HG02943 (cell line): Measurements from ENCODE around the gene SIRT6.
"Not testable (repeated sequence)": the region's sequence is repeated elsewhere in the genome, so short reads cannot be mapped to it uniquely, and the experiment has no call there.

Experiments
- ATAC-seq: cut with Tn5 transposase; IDR thresholded peaks from one replicate; pipeline ENCODE4 v1.9.1; 2021; ENCODE audit warnings: mild to moderate bottlenecking, low read depth, moderate library complexity; ENCODE audit not compliant: unreplicated experiment

The SIRT6 gene

GRCh38 chr19:4139614-4140236, 42.6 kb downstream of the SIRT6 start:
- ATAC-seq = no peak

GRCh38 chr19:4138445-4138844, 43.9 kb downstream of the SIRT6 start:
- ATAC-seq = no peak

GRCh38 chr19:4136680-4137088, 45.7 kb downstream of the SIRT6 start:
- ATAC-seq = no peak

DNA sequence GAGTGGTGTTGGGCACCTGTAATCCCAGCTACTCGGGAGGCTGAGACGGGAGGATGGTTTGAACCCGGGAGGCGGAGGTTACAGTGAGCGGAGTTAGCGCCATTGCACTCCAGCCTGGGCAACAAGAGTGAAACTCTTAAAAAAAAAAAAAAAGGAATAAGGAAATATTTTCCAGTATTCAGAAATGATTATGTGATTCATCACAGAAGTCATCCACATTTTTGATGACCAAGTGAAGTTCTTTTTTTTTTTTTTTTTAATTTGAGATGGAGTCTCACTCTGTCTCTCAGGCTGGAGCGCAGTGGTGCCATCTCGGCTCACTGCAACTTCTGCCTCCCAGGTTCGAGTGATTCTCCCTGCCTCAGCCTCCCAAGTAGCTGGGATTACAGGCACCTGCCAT, 47.0 kb downstream of the SIRT6 start:
- not testable (repeated sequence) for ATAC-seq

GRCh38 chr19:4134351-4134750, 48.0 kb downstream of the SIRT6 start:
- ATAC-seq = no peak

DNA sequence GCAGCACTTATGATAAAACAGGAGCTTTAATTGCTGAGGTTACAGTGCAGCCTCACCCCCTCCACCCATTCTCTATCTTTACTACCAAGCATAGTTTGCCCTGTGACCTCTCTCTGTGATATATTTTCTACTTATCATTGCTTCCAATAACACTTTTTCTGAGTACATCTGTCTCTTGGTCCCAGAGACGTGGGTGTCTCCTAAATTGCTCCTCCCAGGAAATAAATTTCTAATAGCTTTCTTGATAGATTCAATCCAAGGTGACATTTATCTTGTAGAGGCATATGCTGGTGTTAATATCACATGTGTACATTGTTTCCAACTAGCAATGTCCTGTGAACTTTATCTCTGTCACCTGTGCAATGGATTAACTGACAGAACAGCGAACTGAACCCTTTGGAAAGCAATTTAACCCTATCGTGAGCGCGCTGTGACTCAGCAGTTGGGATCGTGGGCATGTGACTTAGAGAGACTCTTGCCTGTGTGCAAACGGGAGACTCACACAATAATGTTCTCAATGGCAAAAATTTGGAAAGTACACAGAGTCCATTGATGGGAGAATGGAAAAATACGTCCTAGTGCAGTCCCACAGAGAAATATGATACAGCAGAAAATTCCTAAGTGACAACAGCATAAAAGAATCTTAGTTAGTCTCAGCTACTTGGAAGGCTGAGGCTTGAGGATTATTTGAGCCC, 51.5 kb downstream of the SIRT6 start:
- ATAC-seq = no peak

DNA sequence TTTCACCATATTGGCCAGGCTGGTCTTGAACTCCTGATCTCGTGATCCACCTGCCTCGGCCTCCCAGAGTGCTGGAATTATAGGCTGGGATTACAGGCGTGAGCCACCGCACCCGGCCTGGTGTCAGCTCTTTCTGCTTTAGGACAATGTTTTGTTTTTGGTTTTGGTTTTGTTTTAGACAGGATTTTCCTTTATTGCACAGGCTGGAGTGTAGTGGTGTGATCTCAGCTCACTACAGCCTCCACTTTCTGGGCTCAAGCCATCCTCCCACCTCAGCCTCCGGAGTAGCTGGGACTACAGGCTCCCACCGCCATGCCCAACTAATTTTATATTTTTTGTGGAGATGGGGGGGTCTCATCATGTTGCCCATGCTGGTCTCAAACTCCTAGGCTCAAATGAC, 53.3 kb downstream of the SIRT6 start:
- not testable (repeated sequence) for ATAC-seq

- not testable (repeated sequence) for ATAC-seq
Measured at GRCh38 chr19:4127322-4127721, 55.0 kb downstream of the SIRT6 start.

DNA sequence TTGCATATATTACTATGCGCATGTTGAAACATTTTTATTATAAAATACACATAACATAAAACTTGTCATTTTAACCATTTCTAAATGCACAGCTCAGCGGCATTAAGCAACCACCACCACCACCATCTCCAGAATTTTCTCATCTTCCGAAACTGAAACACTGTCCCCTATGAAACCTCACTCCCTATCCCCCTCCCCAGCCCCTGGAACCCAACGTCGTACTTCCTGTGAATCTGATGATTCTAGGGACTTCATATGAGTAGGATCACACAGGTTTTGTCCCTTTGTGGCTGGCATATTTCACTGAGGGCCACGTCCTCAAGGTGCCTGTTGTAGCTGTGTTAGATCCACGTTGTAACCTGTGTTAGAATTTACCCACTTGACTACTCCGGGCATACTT, 57.7 kb downstream of the SIRT6 start:
- ATAC-seq = no peak
